Activated naive CD8-positive, alpha-beta T cell treated with anti-CD3 and anti-CD28 coated beads, Interleukin-2, amount 50 U/mL, for 24 hours (primary cell): ENCODE results near the gene PLCD1.
A peak's percentile ranks its signal among the peaks of the same experiment; 100 is the strongest.

Experiments
- ATAC-seq: fragments of 150-1000 bp; cut with Tn5 transposase; one replicate; pipeline ENCODE4 v1.10.0; 2021
- DNase-seq: peaks from one replicate; pipeline ENCODE4 v3.0.0; 2021
- H3K27ac Mint-ChIP-seq: one replicate; pipeline ENCODE4 v1.8.0; 2021; ENCODE audit warnings: mild to moderate bottlenecking, mixed read lengths
- H3K27me3 Mint-ChIP-seq: one replicate; pipeline ENCODE4 v1.8.0; 2021; ENCODE audit warnings: mixed read lengths
- H3K36me3 Mint-ChIP-seq: one replicate; pipeline ENCODE4 v1.8.0; 2021; ENCODE audit warnings: low read depth, mixed read lengths
- H3K4me1 Mint-ChIP-seq: one replicate; pipeline ENCODE4 v1.8.0; 2021; ENCODE audit warnings: mixed read lengths
- H3K4me3 Mint-ChIP-seq: one replicate; pipeline ENCODE4 v1.8.0; 2021; ENCODE audit warnings: mild to moderate bottlenecking, moderate library complexity, mixed read lengths
- H3K9me3 Mint-ChIP-seq: one replicate; pipeline ENCODE4 v1.8.0; 2021; ENCODE audit warnings: mixed read lengths

Gene PLCD1

GRCh38 chr3:38016847-38017444 lies 12.5 kb downstream of the PLCD1 start:
- ATAC-seq, result no peak
- H3K4me1 Mint-ChIP-seq, result no peaks in the 10 kb centered on the region
- H3K27ac Mint-ChIP-seq, result no peak overlapping the region
- H3K36me3 Mint-ChIP-seq, result peaks cover 13% of the 10 kb centered on the region
- H3K9me3 Mint-ChIP-seq, result no peaks in the 10 kb centered on the region
- no peak overlapping the region for H3K4me3 Mint-ChIP-seq
- no peak for DNase-seq
- H3K27me3 Mint-ChIP-seq, result no peaks in the 10 kb centered on the region

GRCh38 chr3:38016410-38016809 lies 13.0 kb downstream of the PLCD1 start:
- Mint-ChIP-seq H3K27ac (no peak overlapping the region), H3K9me3 (no peaks in the 10 kb centered on the region), H3K27me3 (no peaks in the 10 kb centered on the region), H3K4me1 (no peaks in the 10 kb centered on the region), H3K36me3 (peaks cover 13% of the 10 kb centered on the region), H3K4me3 (no peak overlapping the region)
- ATAC-seq (no peak), DNase-seq (no peak)

GRCh38 chr3:38015984-38016383 lies 13.5 kb downstream of the PLCD1 start:
- Mint-ChIP-seq H3K9me3 (no peaks in the 10 kb centered on the region), H3K4me3 (no peak overlapping the region), H3K4me1 (no peaks in the 10 kb centered on the region), H3K27me3 (no peaks in the 10 kb centered on the region), H3K36me3 (peaks cover 13% of the 10 kb centered on the region), H3K27ac (no peak overlapping the region)
- ATAC-seq (no peak), DNase-seq (no peak)

GRCh38 chr3:38015485-38015884 lies 14.0 kb downstream of the PLCD1 start:
- H3K4me1 Mint-ChIP-seq, result no peaks in the 10 kb centered on the region
- no peak overlapping the region for H3K27ac Mint-ChIP-seq
- no peaks in the 10 kb centered on the region for H3K27me3 Mint-ChIP-seq
- H3K4me3 Mint-ChIP-seq, result no peak overlapping the region
- no peaks in the 10 kb centered on the region for H3K9me3 Mint-ChIP-seq
- ATAC-seq, result no peak
- peaks cover 13% of the 10 kb centered on the region for H3K36me3 Mint-ChIP-seq
- DNase-seq, result no peak

- Mint-ChIP-seq H3K4me3 (no peak overlapping the region), H3K9me3 (no peaks in the 10 kb centered on the region), H3K36me3 (peaks cover 4% of the 10 kb centered on the region), H3K27ac (no peak overlapping the region), H3K4me1 (no peaks in the 10 kb centered on the region), H3K27me3 (no peaks in the 10 kb centered on the region)
- DNase-seq, result no peak
- ATAC-seq, result no peak
Observed at GRCh38 chr3:38011111-38011510, 18.3 kb downstream of the PLCD1 start.

- H3K4me1 Mint-ChIP-seq, result peaks cover under 1% of the 10 kb centered on the region
- no peaks in the 10 kb centered on the region for H3K9me3 Mint-ChIP-seq
- H3K4me3 Mint-ChIP-seq, result no peak overlapping the region
- H3K27ac Mint-ChIP-seq, result no peak overlapping the region
- no peaks in the 10 kb centered on the region for H3K27me3 Mint-ChIP-seq
- no peak for ATAC-seq
- no peak for DNase-seq
- H3K36me3 Mint-ChIP-seq, result no peaks in the 10 kb centered on the region
Observed at GRCh38 chr3:38009807-38010591, 19.4 kb downstream of the PLCD1 start.

GRCh38 chr3:38008971-38009580 lies 20.4 kb downstream of the PLCD1 start:
- no peaks in the 10 kb centered on the region for H3K27me3 Mint-ChIP-seq
- H3K27ac Mint-ChIP-seq, result no peak overlapping the region
- no peak overlapping the region for H3K4me3 Mint-ChIP-seq
- H3K36me3 Mint-ChIP-seq, result peaks cover 4% of the 10 kb centered on the region
- no peaks in the 10 kb centered on the region for H3K9me3 Mint-ChIP-seq
- peaks cover 7% of the 10 kb centered on the region for H3K4me1 Mint-ChIP-seq
- no peak for DNase-seq
- ATAC-seq, result no peak

- DNase-seq (no peak), ATAC-seq (no peak)
- Mint-ChIP-seq H3K4me3 (no peak overlapping the region), H3K36me3 (peaks cover 4% of the 10 kb centered on the region), H3K9me3 (no peaks in the 10 kb centered on the region), H3K27me3 (no peaks in the 10 kb centered on the region), H3K4me1 (peaks cover 7% of the 10 kb centered on the region), H3K27ac (no peak overlapping the region)
Observed at GRCh38 chr3:38008191-38008701, 21.2 kb downstream of the PLCD1 start.

- peaks cover 4% of the 10 kb centered on the region for H3K36me3 Mint-ChIP-seq
- no peak for ATAC-seq
Observed at GRCh38 chr3:38007754-38008090, 21.7 kb downstream of the PLCD1 start.

GRCh38 chr3:38006445-38006995 lies 22.9 kb downstream of the PLCD1 start:
- no peak for ATAC-seq
- H3K9me3 Mint-ChIP-seq, result no peaks in the 10 kb centered on the region
- peaks cover 4% of the 10 kb centered on the region for H3K36me3 Mint-ChIP-seq
- H3K27me3 Mint-ChIP-seq, result no peaks in the 10 kb centered on the region
- H3K27ac Mint-ChIP-seq, result no peak overlapping the region
- DNase-seq, result no peak
- peaks cover 10% of the 10 kb centered on the region for H3K4me1 Mint-ChIP-seq
- H3K4me3 Mint-ChIP-seq, result no peak overlapping the region

More at GRCh38 chr3:38007754-38008090, 21.7 kb downstream of the PLCD1 start:
- H3K4me1 Mint-ChIP-seq, result peaks cover 10% of the 10 kb centered on the region
- no peaks in the 10 kb centered on the region for H3K27me3 Mint-ChIP-seq
- no peak overlapping the region for H3K4me3 Mint-ChIP-seq
- no peak for DNase-seq
- H3K9me3 Mint-ChIP-seq, result no peaks in the 10 kb centered on the region
- H3K27ac Mint-ChIP-seq, result no peak overlapping the region

- ATAC-seq (no peak), DNase-seq (no peak)
- Mint-ChIP-seq H3K36me3 (peaks cover 4% of the 10 kb centered on the region), H3K9me3 (no peaks in the 10 kb centered on the region), H3K27me3 (no peaks in the 10 kb centered on the region), H3K4me3 (no peak overlapping the region), H3K27ac (no peak overlapping the region), H3K4me1 (peaks cover 10% of the 10 kb centered on the region)
Observed at GRCh38 chr3:38006031-38006430, 23.4 kb downstream of the PLCD1 start.

GRCh38 chr3:38005076-38006020 lies 24.1 kb downstream of the PLCD1 start:
- H3K4me3 Mint-ChIP-seq, result no peak overlapping the region
- H3K27me3 Mint-ChIP-seq, result no peaks in the 10 kb centered on the region
- peaks cover 4% of the 10 kb centered on the region for H3K36me3 Mint-ChIP-seq
- no peaks in the 10 kb centered on the region for H3K9me3 Mint-ChIP-seq
- no peak for DNase-seq
- peak overlapping the region; percentile 11 for H3K27ac Mint-ChIP-seq
- ATAC-seq, result no peak
- H3K4me1 Mint-ChIP-seq, result peaks cover 10% of the 10 kb centered on the region

- DNase-seq (peak; percentile 52), ATAC-seq (peak; percentile 30)
- Mint-ChIP-seq H3K27me3 (no peaks in the 10 kb centered on the region), H3K4me3 (no peak overlapping the region), H3K27ac (peak overlapping the region; percentile 11), H3K9me3 (no peaks in the 10 kb centered on the region), H3K36me3 (peaks cover 4% of the 10 kb centered on the region), H3K4me1 (peaks cover 10% of the 10 kb centered on the region)
Observed at GRCh38 chr3:38004415-38005075, 24.9 kb downstream of the PLCD1 start.
